NCI-H446 treated with DMSO at 0.1 percent for 48 hours (cell line): ENCODE measurements around the gene ZNF638.
"Not testable (repeated sequence)": the region's sequence is repeated elsewhere in the genome, so short reads cannot be mapped to it uniquely, and the experiment has no call there.

Source experiments
- DNase-seq: peaks from one replicate; lab custom pipeline; 2025; lab: John Stamatoyannopoulos, UW

The ZNF638 gene

GRCh38 chr2:71395471-71395870 is 63.9 kb downstream of the ZNF638 start:
- DNase-seq, result no peak

- DNase-seq, result no peak
These were observed 70.8 kb downstream of the ZNF638 start for GRCh38 chr2:71402427-71402826.

- no peak for DNase-seq
These were observed 78.0 kb downstream of the ZNF638 start for GRCh38 chr2:71409611-71410010.

- DNase-seq, result no peak
These were observed 79.1 kb downstream of the ZNF638 start for GRCh38 chr2:71410696-71411095.

GRCh38 chr2:71416866-71417265 is 85.3 kb downstream of the ZNF638 start:
- not testable (repeated sequence) for DNase-seq

- DNase-seq, result no peak
These were observed 86.0 kb downstream of the ZNF638 start for GRCh38 chr2:71417300-71418202.

GRCh38 chr2:71419145-71419544 is 87.6 kb downstream of the ZNF638 start:
- DNase-seq, result no peak

GRCh38 chr2:71419976-71420375 is 88.4 kb downstream of the ZNF638 start:
- no peak for DNase-seq

GRCh38 chr2:71422786-71423185 is 91.2 kb downstream of the ZNF638 start:
- no peak for DNase-seq

GRCh38 chr2:71423817-71424420 is 92.3 kb downstream of the ZNF638 start:
- no peak for DNase-seq

- no peak for DNase-seq
These were observed 95.1 kb downstream of the ZNF638 start for GRCh38 chr2:71426721-71427120.

GRCh38 chr2:71428472-71429383 is 97.1 kb downstream of the ZNF638 start:
- no peak for DNase-seq

- not testable (repeated sequence) for DNase-seq
These were observed 113.6 kb downstream of the ZNF638 start for GRCh38 chr2:71445142-71445541.

GRCh38 chr2:71446505-71446904 is 114.9 kb downstream of the ZNF638 start:
- no peak for DNase-seq

GRCh38 chr2:71449343-71449742 is 117.8 kb downstream of the ZNF638 start:
- DNase-seq, result no peak

GRCh38 chr2:71451705-71452104 is 120.1 kb downstream of the ZNF638 start:
- DNase-seq, result no peak

GRCh38 chr2:71452565-71452964 is 121.0 kb downstream of the ZNF638 start:
- no peak for DNase-seq

GRCh38 chr2:71453404-71454220 is 122.0 kb downstream of the ZNF638 start, which contains the start of gene DYSF:
DYSF (plus strand) TSS chr2:71453561.
- DNase-seq, result no peak

- DNase-seq, result no peak
These were observed 122.8 kb downstream of the ZNF638 start for GRCh38 chr2:71454221-71455010.

GRCh38 chr2:71455011-71455740 is 123.6 kb downstream of the ZNF638 start:
- no peak for DNase-seq
